Stomach (tissue), 4 donors: ENCODE results near the gene SMCR8.

Source experiments
- POLR2A ChIP-seq, 4 donors: fragments of 450-650 bp; IDR thresholded peaks; one replicate each; pipeline ENCODE4 v1.6.1; 2016; ENCODE audit warnings: antibody characterized with exemption in 4 of 4, control low read depth in 2 of 4, mild to moderate bottlenecking in 1 of 4, moderate library complexity in 1 of 4
- POLR2AphosphoS5 ChIP-seq, 3 donors: sonication (generic); formaldehyde crosslinking; IDR thresholded peaks; one replicate each; pipeline ENCODE4 v1.6.1; 2016; ENCODE audit warnings: antibody characterized with exemption in 3 of 3
- TF ChIP-seq, protein P1 (sequence below), 7 experiments: fragments of 450-650 bp in 4 of 7; fragments of 200-600 bp in 3 of 7; sonication (generic) in 3 of 7; IDR thresholded peaks; one replicate each; pipeline ENCODE4 v1.5.1; 2016 to 2019; ENCODE audit warnings: antibody characterized with exemption in 7 of 7, control low read depth in 2 of 7, mild to moderate bottlenecking in 1 of 7

DNA sequence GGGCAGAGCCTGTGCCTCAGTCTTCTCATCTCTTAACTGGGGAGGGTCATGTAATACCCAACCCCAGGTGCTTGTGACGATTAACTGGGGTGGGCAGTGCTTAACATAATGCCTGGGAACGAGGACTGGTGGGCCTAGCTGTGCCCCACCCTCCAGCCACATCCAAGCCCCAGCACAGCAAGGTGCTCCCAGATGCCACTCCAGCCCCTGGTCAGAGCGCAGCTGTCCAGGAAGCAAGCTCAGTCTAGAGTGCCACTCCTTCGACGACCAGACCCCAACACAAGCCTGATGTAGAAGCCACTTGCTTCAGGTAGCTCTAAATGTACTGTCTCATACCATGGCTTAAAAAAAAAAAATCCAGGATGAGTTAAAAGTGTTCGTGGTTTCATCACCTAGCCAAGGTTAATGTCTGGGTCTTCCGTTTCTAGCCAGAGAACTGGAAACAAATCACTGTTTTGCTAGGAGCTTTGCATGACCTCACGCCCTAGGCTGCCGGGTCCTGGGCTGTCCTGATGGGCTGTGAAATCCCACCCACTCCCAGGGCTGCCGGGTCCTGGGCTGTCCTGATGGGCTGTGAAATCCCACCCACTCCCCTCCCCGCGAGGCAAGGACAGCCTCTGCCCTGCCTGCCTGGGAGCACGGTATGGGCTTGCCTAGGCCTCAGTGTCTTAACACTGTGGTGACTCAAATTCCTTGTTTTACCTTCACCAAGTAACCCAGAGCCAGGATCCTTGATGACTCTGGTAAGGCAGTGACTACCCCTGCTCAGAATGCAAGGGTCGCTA is 47.0 kb upstream of the SMCR8 start:
- TF ChIP-seq, protein P1, sequence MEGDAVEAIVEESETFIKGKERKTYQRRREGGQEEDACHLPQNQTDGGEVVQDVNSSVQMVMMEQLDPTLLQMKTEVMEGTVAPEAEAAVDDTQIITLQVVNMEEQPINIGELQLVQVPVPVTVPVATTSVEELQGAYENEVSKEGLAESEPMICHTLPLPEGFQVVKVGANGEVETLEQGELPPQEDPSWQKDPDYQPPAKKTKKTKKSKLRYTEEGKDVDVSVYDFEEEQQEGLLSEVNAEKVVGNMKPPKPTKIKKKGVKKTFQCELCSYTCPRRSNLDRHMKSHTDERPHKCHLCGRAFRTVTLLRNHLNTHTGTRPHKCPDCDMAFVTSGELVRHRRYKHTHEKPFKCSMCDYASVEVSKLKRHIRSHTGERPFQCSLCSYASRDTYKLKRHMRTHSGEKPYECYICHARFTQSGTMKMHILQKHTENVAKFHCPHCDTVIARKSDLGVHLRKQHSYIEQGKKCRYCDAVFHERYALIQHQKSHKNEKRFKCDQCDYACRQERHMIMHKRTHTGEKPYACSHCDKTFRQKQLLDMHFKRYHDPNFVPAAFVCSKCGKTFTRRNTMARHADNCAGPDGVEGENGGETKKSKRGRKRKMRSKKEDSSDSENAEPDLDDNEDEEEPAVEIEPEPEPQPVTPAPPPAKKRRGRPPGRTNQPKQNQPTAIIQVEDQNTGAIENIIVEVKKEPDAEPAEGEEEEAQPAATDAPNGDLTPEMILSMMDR (IDR thresholded peaks at IDR 0.05) = no peak
- no peak for TF ChIP-seq POLR2AphosphoS5 (IDR thresholded peaks at IDR 0.05)
- TF ChIP-seq POLR2A (IDR thresholded peaks at IDR 0.05) = no peak
